NCI-H446 treated with DMSO at 0.1 percent for 48 hours (cell line): ENCODE results near the gene GPR4.
"Not testable (repeated sequence)": the region's sequence is repeated elsewhere in the genome, so short reads cannot be mapped to it uniquely, and the experiment has no call there.

Experiments
- DNase-seq: peaks from one replicate; lab custom pipeline; 2025; lab: John Stamatoyannopoulos, UW

The GPR4 gene

DNA sequence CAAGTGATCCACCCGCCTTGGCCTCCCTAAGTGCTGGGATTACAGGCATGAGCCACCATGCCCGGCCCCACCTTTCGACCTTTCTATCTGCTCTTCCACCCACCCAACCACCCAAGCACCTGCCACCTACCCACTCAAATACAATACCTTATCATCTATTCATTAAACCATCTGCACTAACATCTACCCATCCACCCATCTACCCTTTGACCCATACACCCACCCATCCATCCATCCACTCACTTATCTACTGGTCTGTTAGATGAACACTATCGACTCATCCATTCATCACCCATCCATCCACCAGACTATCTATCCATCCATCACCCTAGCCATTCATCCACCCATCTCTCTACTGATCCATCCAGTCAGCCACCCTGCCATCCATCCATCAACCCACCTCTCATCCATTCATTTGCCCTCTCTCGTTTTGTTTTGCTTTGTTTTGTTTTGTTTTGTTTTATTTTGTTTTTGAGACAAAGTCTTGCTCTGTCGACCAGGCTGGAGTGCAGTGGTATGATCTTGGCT lies 20.0 kb upstream of the GPR4 start:
- DNase-seq = no peak

DNA sequence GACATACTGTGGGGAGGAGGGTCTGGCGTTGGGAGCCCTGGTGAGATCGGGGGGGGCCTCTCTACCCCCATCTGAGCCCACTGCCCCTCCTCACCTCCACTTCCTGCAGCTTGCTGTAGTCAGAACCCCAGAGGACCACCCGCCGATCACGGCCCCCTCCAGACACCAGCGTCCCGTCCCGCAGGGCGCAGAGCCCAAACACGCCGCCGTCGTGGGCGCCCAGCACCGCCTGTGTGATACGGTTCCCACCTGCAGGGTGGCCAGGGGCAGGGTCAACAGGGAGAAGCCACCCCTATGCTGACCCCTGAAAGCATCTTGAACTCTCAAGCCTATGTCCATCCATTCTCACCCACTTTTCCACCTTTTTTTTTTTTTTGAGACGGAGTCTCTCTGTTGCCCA lies 19.4 kb upstream of the GPR4 start:
- DNase-seq = no peak

DNA sequence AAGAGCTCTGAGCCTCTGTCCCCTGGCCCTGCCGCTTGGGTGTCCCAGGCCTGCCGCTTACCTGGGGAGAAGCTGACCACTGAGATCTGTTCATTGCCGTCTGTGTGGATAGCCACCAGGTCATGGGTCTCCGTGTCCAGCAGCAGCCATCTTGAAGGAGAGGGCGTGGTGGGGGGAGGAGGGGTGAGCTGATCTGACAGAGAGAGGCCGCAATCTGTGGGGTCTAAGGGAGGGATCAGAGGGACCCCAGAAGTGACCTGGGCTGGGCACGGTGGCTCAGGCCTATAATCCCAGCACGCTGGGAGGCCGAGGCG lies 14.6 kb upstream of the GPR4 start:
- DNase-seq = no peak

DNA sequence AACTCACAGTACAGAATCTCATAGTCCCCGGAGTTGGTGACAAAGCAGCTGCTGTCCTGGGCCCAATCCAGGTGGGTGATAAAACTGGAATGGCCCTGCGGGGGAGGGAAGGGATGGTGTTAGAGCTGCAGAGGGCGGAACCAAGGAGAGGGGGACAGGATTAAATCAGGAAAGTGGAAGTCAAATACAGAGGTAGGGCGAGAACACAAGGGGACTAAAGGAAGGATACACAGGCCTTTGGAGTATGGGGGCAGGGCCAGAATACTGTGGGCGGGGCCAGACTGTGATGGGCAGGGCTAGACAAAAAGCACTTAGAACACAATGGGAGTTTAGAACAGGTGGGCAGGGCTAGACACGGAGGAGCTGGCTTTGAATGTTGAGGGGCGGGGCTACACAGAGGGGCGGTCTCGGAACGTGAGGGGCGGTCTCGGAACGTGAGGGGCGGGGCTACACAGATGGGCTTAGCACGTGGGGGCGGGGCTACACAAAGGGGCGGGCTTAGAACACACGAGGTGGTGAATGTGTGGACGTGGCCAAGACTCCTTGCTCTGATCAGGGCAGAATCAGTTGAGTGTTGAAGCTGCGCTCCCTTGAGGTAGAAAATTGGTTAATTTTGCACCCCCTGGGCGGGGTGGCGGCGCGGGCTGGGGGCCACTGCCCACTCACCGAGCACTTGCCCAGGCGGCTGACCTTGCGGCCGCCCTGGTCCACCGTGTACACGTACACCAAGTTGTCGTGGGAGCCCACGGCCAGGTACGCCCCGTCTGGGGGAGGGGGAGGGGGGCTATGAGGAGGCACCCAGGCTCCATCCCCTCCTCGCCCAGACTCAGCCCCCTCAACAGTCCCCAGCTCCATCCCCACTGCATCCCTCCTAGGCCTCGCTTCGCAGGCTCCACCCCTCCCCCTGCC lies 14.0 kb upstream of the GPR4 start:
- peak; percentile 16 for DNase-seq

DNA sequence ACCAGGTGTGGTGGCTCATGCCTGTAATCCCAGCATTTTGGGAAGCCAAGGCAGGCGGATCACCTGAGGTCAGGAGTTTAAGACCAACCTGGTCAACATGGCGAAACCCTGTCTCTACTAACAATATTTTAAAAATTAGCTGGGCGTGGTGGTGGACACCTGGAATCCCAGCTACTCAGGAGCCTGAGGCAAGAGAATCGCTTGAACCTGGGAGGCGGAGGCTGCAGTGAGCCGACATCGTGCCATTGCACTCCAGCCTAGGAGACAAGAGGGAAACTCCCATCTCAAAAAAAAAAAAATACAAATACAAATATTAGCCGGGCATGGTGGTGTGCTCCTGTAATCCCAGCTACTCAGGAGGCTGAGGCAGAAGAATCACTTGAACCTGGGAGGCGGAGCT lies 13.0 kb upstream of the GPR4 start:
- not testable (repeated sequence) for DNase-seq

DNA sequence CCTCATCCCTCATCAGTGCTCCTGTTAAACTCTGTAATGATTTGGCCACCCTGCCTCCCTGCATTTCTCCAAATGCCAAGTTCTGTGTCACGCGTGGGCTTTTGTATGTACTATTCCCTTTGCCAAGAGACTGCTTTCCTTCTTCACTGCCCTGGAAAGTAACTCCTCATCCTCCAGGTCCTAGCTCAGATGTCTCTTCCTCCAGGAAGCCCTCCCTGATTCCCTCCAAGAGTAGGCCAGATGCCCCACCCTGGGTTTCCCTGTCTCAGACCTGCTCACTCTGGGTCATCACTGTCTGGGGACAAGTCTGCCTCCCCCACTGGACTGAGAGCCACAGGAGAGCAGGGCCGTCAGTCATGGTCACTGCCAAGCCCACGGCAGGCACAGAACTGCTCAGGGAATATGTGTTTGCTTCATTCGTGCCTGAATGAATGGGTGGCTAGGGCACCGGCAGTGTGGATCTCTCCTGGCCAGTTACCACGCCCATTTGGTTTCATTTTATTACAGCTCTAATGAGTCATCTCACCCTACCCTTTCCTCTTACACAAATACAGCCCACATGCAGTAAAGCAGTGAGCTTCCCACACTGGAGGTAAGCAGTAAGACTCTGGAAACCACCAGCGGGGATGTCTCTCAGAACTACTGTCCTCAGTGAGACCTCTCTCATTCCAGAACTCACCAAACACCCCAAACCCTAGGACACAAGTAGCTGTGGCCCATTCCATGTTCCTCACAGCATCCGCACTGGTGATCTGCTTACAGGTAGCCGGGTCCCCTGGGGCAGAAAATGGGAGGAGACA lies 12.1 kb upstream of the GPR4 start:
- DNase-seq = no peak

DNA sequence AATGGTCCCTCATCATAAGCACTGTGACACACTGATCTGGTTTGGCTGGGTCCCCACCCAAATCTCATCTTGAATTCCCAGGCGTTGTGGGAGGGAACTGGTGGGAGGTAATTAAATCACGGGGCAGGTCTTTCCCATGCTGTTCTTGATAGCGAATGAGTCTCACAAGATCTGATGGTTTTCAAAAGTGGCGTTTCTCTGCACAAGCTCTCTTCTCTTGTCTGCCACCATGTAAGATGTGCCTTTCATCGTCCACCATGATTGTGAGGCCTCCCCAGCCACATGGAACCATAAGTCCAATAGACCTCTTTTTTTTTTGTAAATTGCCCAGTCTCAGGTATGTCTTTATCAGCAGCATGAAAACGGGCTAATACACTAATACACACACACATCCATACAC lies 6.9 kb upstream of the GPR4 start:
- no peak for DNase-seq

DNA sequence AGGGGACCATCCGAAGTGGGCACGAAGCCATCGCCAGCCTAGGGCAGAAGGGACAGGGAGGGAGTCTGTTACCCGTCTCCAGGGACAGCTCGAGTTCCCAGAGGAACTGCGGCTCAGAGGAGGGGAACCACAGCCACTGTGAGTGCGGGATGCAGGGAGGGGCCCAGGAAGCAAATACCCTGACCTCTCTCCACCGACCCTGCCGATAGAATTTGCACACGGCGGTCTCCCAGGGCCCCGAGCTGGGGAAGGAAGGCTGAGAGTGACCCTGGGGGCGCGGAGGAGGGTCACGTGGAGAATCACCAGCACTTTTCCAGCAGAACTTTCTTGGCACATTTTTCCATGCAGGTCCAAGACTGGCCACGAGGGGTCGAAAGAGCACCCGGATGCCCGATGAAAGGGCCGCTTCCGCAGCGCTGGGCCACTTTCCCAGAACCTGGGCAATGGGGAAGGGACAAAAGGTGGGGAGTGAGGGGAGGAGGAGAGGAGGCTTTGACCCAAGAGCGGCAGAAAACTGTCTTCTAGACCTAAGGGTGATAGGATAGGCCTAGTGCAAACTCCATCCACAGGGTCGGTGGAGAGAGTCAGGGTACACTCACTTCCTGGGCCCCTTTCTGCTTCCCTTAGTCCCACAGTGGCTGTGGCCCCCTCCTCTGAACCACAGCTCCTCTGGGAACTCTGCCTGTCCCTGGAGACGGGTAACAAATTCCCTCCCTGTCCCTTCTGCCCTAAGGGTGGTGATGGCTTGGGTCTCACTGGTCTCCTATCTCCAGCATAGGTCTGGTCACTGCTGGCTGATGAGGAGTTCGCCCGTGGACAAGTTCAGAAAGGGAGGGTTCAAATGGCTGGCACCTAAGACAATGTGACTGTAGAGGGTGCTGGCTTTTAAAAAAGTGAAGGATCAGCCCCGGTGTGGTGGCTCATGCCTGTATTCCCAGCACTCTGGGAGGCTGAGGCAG lies 5.3 kb upstream of the GPR4 start:
- no peak for DNase-seq

DNA sequence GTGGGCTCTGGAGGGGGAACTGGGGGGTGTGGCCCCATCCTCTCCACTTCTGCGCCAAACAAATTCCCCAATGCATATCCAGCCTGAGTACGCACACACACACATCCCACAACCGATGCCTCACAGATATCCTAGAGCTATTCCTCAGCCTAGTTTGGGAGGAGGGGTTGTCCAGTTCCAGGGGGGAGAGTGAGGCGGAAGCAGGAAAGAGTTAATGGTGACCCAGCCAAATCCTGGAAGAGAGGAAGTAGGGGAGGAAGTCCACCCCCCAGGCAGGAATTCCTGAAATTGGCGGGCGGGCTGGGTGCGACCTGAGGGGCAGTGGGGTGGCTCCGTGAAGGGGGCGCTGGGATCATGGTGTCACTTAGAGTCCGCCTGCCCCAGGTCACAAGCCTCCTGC lies 897 bp downstream of the GPR4 start:
- DNase-seq = no peak

DNA sequence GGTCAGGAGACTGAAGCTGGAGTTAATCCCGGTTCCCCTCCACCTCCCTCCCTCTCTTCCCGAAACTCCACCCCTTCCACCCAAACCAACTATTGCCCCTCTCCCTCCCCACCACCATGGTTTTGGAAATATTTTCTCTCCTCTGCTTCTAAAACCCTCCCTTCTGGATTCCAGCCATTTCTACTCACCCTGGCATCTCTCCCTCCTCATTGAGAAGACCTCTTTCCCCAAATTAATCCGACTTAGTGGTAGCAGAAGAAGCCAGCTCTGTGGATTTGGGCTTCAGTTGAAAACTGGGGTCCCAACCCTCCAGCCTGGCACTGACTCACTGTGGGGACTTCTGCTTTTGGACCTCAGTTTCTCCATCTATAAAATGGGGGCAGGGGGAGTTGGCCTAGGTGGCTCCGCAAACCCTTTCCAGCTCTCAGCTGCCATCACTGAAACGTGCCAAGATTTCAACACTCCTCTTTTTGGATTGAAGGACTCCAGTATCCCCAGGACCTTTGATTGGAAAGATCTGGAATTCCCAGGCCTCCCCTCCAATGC lies 1.6 kb downstream of the GPR4 start:
- DNase-seq = no peak

DNA sequence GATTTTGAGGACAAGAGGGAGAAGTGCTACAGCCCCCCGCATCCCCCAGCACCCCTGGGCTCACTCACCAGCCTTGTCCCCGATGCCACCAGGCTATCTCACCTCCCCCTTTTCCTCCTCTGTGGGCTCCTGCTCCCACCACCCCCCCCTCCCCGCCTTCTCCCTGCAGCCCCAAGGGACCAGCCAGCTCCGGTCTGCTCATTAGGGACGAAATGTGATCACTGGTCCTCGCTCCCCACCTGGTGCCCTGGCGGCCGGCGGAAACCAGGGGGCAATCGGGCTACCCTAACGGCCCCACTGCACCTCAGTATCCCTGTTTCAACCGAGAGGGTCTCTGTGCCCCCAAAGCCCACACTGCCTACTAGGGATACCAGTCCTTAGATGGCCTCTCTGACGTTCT lies 2.7 kb downstream of the GPR4 start:
- DNase-seq = no peak

DNA sequence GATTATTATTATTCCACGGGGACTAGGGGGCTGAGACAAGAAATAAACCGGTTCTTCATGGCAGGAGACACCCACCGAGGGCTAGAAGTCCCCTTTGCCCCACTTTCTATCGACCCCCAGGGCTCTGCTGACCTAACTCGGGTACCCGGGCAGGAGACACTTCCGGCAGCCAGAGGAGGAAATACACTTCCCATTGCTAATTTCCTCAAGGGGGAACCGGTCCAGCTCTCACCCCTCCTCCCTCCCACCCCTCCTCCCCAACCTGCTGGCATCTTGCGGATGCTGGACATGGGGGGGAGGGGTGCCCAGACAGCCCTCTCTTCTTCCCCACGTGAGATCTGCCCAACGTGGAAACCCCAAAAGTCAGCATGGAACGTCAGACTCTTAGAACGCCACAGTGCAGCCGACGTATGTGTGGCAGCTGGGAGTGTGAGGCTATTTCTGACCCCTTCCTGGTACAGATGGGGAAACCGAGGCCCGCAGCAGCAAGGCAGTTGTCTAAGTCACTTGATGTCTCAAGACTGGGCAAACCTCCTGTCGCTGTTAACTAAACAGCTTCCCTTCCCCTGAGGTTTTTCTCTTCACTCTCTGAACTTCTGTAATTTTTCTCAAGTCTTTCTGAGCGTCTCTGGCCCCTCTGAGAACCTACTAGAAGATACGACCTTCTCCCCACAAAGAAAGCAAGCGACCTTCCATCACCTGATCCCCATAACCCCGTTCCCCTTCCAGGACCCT lies 3.6 kb downstream of the GPR4 start:
- no peak for DNase-seq

DNA sequence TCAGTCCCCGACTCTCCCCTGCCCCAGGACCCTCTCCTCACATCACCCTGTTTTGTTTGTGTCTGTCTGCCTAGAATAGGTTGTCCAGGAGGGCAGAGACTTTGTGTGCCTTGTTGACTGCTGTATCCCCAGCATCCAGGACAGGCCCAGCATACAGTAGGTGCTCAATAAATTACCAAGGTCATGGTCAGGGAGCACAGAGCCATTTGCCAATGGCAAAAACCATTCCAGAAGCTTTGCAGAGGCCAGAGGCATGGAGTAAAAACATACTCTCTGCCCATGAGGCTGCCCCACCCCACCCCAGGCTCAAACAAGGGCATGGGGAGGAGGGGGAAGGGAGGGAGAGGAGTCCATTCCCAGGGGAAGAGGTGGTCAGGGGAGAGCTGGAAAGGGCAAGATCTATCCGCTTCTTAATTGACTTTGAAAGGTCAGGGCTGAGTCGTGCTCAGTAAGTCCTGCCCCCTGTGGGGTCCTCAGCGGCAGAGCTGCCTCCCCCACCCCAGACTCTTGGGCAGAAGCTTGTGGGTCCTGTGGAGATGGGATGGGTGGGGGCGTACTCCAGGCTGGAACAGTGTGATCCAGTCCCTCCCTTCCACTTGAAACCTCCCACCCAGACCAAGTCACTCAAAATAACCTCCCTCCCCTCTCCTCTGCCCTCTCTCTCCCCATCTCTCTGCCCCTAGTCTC lies 4.4 kb downstream of the GPR4 start:
- no peak for DNase-seq

DNA sequence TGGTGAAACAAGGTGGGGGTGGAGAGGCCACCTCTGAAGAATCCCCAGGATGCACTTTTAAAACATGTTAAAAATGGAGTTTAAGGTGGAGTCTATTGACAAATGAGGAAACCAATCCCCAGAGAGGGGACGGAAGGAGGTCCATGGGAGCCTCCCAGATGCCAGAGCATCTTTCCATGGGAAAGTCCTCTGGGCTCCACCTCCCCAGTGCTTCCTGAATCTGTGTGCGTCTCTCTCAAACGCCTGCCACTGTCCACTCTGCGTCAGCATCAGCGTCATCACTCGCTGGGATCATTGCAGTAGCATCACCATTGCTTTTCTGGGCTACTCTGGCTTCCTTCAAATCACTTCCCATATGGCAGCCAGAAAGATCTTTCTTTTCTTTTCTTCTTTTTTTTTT lies 6.2 kb downstream of the GPR4 start:
- DNase-seq = no peak

DNA sequence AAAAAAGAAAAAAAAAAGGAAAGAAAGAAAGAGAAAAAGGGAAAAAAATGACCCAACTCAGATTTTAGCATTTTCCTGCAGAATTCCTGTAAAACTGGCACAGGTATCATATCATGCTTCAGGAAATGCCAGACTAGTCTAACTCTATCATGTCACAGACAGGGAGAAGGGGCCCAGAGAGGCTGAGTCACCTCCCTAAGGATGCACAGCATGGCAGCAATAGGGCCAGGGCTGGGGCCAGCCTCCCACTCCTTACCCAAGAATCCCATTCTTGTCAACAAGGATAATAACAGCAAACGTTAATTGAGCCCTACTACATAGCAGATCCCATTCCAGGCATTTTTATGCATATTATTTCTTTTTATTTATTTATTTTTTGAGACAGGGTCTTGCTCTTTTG lies 8.5 kb downstream of the GPR4 start:
- no peak for DNase-seq

DNA sequence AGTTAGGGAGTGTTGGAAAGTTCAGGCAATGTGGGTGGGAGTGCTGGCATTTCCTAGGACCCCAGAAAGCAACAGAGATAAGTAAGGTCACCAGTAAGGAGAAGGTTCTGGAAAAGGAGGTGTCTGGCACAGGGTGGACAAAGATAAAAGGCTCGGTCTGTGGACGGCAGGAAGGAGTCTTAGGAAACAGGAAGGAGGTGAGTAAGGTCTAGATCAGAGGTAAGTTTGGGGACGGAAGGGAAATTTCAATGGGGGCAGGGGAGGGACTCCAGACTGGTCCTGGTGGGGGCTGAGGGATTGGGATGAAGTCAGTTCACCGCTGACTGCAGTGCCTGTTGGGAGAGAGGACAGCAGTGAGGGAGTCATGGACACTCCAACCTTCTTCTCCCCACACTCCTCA lies 9.6 kb downstream of the GPR4 start:
- DNase-seq = no peak

DNA sequence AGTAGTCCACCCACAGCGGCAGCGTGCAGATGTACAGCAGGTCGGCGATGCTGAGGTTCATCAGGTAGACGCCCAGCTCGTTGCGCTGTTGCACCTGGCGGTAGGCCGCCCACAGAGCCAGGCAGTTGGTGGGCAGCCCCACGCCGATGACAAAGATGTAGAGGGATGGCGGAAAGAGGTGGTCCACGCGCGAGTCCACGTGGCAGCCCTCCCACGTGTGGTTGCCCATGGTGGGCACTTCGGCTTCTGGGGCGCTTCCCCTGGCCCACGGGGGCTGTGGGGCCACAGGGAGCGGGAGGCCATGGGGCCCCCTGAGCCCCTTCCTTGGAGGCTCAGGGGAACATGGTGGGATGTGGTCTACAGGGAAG lies 10.4 kb downstream of the GPR4 start:
- DNase-seq = no peak

DNA sequence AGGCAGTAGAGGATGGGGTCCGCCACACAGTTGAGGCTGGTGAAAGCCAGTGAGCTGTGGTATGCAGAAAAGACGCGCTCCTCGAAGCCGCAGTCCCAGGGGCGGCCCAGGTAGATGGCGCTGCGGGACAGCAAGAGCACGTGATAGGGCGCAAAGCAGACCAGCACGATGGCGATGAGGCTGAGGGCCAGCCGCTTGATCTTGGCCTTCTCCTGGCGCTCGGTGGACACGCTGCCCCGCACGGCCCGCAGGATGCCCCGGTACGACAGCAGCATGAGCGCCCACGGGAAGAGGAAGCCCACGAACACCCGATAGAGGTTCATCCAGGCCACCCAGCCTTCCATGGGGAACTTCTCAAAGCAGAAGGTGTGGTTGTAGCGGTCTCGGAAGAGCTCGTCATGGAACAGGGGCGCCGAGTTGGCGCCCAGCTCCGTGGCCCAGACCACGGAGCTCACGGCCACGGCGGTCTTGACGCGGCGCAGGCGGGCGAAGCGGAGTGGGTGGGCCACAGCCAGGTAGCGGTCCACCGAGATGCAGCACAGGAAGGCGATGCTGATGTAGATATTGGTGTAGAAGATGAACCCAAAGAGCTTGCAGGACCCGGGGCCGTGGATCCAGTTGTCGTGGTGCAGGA lies 10.9 kb downstream of the GPR4 start:
- DNase-seq = no peak

DNA sequence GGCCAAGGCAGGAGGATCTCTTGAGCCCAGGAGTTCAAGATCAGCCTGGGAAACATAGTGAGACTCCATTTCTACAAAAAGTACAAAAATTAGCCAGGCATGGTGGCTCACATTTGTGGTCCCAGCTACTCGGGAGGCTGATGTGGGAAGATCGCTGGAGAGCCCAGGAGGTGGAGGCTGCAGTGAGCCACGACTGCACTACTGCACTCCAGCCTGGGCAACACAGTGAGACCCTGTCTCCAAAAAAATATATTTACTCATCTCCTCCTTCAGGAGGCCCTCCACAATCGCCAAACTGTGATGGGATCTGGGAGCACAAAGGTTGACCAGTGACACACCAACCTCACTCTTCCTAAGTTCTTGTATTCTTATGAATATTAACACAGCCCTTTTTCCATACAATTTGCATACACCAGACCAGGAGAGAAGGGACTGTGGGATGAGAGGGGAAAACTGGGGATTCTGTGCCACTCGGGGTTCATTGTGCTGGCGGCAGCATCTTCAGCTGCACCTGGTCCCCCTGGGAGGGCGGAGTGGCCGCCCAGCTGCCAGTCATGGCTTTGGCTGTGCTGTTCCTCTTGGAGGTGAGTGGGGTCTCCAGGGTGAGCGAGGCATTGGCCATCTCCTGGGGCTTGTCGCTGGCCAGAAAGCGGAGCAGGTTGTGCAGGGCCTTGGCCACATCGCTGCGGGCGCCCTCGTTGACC lies 11.6 kb downstream of the GPR4 start:
- no peak for DNase-seq
